GM23248 (cell line): ENCODE measurements around the gene LAMA5.

Experiments used
- EZH2 ChIP-seq: fragments of 200-600 bp; sonication (generic); IDR thresholded peaks from 2 replicates; pipeline ENCODE4 v1.6.1; 2018; ENCODE audit warnings: antibody characterized with exemption, mild to moderate bottlenecking; ENCODE audit not compliant: insufficient read depth, poor library complexity, severe bottlenecking
- EZH2phosphoT487 ChIP-seq: fragments of 200-600 bp; sonication (generic); IDR thresholded peaks from 2 replicates; pipeline ENCODE4 v1.6.1; 2018; ENCODE audit warnings: antibody characterized with exemption, moderate library complexity, mild to moderate bottlenecking, low read depth; ENCODE audit not compliant: insufficient read depth

GRCh38 chr20:62368976-62369814 lies 2.1 kb upstream of the LAMA5 start:
- no peak for TF ChIP-seq EZH2
- TF ChIP-seq EZH2phosphoT487: no peak
